RWPE2 (cell line): Measurements from ENCODE around the gene UNC5CL.

Experiments
- ATAC-seq: fragments of 200-7000 bp; cut with Tn5 transposase; 3 replicates; pipeline ENCODE4 v1.9.1; 2021; ENCODE audit warnings: low read depth
- DNase-seq: peaks from one replicate; pipeline ENCODE4 v3.0.0-alpha.2; 2020; ENCODE audit warnings: low spot score
- H3K27ac ChIP-seq: fragments of 450-650 bp; 2 replicates; pipeline ENCODE4 v1.5.1; 2017; ENCODE audit warnings: mild to moderate bottlenecking; ENCODE audit not compliant: poor library complexity, severe bottlenecking
- H3K27me3 ChIP-seq: fragments of 250-450 bp; sonication (Bioruptor Pico); 2 replicates; pipeline ENCODE4 v1.5.1; 2021; ENCODE audit warnings: mild to moderate bottlenecking, moderate library complexity; ENCODE audit not compliant: insufficient read depth, poor library complexity, severe bottlenecking
- H3K36me3 ChIP-seq: fragments of 250-450 bp; sonication (Bioruptor Pico); 2 replicates; pipeline ENCODE4 v1.5.1; 2020; ENCODE audit warnings: low read depth, mild to moderate bottlenecking, moderate library complexity
- H3K4me1 ChIP-seq: fragments of 250-450 bp; sonication (Bioruptor Pico); 2 replicates; pipeline ENCODE4 v1.5.1; 2021; ENCODE audit warnings: mild to moderate bottlenecking, moderate library complexity; ENCODE audit not compliant: insufficient read depth, poor library complexity, severe bottlenecking
- H3K4me3 ChIP-seq: fragments of 250-450 bp; sonication (Bioruptor Pico); 2 replicates; pipeline ENCODE4 v1.5.1; 2021; ENCODE audit warnings: mild to moderate bottlenecking, moderate library complexity; ENCODE audit not compliant: severe bottlenecking
- H3K9me3 ChIP-seq: fragments of 250-450 bp; sonication (Bioruptor Pico); 2 replicates; pipeline ENCODE4 v1.5.1; 2021; ENCODE audit warnings: mild to moderate bottlenecking, moderate library complexity; ENCODE audit not compliant: severe bottlenecking
- CTCF ChIP-seq: fragments of 450-650 bp; IDR thresholded peaks from one replicate; pipeline ENCODE4 v1.5.1; 2017; ENCODE audit warnings: mild to moderate bottlenecking, moderate library complexity; ENCODE audit not compliant: poor library complexity, severe bottlenecking

UNC5CL gene

GRCh38 chr6:41074692-41075436 is 35.8 kb upstream of the UNC5CL start:
- H3K9me3 ChIP-seq: no peaks in the 10 kb centered on the region
- no peak for TF ChIP-seq CTCF
- peaks cover 27% of the 10 kb centered on the region for H3K36me3 ChIP-seq
- no peaks in the 10 kb centered on the region for H3K4me1 ChIP-seq
- ATAC-seq: no peak
- peak overlapping the region; percentile 94 for H3K27ac ChIP-seq
- no peak for DNase-seq
- no peaks in the 10 kb centered on the region for H3K27me3 ChIP-seq
- peak overlapping the region; percentile 81 for H3K4me3 ChIP-seq

GRCh38 chr6:41073968-41074691 is 35.1 kb upstream of the UNC5CL start:
- ATAC-seq (no peak), DNase-seq (no peak)
- Histone ChIP-seq H3K4me1 (no peaks in the 10 kb centered on the region), H3K36me3 (peaks cover 22% of the 10 kb centered on the region), H3K27ac (peak overlapping the region; percentile 94), H3K4me3 (peak overlapping the region; percentile 81), H3K27me3 (no peaks in the 10 kb centered on the region), H3K9me3 (no peaks in the 10 kb centered on the region)
- no peak for TF ChIP-seq CTCF

GRCh38 chr6:41073203-41073967 is 34.4 kb upstream of the UNC5CL start:
- Histone ChIP-seq H3K36me3 (peaks cover 15% of the 10 kb centered on the region), H3K27ac (peak overlapping the region; percentile 94), H3K4me3 (peak overlapping the region; percentile 81), H3K4me1 (no peaks in the 10 kb centered on the region), H3K27me3 (no peaks in the 10 kb centered on the region), H3K9me3 (no peaks in the 10 kb centered on the region)
- peak; percentile 34 for TF ChIP-seq CTCF
- DNase-seq (peak; percentile 85), ATAC-seq (peak; percentile 17)

- DNase-seq (no peak), ATAC-seq (peak; percentile 86)
- Histone ChIP-seq H3K9me3 (no peaks in the 10 kb centered on the region), H3K4me3 (peak within 1 kb of the TSS; percentile 81), H3K27me3 (no peaks in the 10 kb centered on the region), H3K27ac (peak within 1 kb of the TSS; percentile 94), H3K4me1 (no peaks in the 10 kb centered on the region), H3K36me3 (peaks cover 12% of the 10 kb centered on the region)
- TF ChIP-seq CTCF: no peak
Observed at GRCh38 chr6:41072836-41073202, 33.8 kb upstream of the UNC5CL start, which contains the start of gene NFYA. Gene NFYA, plus strand, starts transcription at chr6:41072974. Its CDS starts 6,116 bp downstream, at chr6:41079090.
